ENCODE data around the gene MSANTD2.
A peak's percentile ranks its signal among the peaks of the same experiment; 100 is the strongest.

The MSANTD2 gene

DNA sequence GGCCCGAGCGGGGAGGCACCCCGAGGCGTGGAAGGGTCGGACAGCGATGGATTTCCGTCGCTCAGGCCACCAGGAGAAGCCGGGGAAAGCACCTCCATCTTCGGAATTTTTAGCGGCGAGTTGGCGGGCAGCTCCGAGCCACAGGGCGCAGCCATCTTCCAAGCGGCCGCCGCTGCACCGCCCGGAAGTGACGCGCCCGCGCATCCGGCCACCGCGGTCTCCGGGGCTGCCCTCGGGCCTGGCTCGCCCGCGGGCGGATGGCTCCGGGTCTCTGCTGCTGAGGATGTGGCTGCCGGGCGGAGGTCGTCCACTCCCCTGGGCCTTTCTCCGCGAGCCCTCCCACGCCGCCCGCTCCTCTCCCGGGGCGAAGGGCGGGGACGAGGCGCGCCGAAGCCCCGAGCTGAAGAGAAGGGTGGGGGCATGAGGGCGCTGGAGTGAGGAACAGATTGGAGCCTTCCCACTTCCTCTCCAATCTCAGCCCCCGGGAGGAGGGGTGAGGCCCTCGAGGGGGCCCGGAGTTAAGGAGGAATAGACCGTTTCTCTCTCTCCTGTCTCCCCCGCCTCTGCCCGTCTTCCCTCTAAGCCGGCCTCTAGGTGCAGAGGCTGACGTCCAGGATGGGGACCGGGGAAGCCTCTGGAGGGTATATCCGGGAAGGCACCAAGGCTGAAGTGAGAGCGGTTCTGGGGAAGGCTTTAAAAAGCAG lies at the start of gene MSANTD2:
TSS of gene MSANTD2 (minus strand) at position 181 of the 704 bp plus-strand sequence. CDS start at position 155, 26 bp downstream.
- peak; percentile 93 for DNase-seq (ENCODE audit: low spot score)

GRCh38 chr11:124846070-124846673 lies 46.0 kb upstream of the MSANTD2 start:
- DNase-seq (ENCODE audit: low spot score) = no peak

DNA sequence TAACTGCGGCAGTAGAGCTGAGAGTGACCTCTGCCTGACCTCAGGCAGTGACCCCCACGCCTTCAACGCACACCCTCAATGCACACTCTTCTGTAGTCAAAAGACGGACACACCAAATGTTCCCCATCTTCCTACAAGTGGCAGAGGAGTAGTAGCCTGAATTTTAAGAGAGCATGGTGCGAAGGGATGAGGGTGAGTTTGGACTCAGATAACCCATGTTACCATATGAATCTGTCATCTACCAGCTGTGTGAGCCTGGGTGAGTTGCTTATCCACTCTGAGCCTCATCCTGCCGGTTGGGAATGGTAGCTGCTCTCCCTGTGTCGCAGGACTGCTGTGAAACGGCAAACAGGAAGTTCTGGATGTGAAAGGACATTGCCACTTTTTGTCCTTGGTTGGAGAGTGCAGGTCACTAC lies 44.5 kb upstream of the MSANTD2 start:
- no peak for DNase-seq (ENCODE audit: low spot score)

- no peak for DNase-seq (ENCODE audit: low spot score)
Observed at GRCh38 chr11:124843616-124843910, 43.4 kb upstream of the MSANTD2 start.

DNA sequence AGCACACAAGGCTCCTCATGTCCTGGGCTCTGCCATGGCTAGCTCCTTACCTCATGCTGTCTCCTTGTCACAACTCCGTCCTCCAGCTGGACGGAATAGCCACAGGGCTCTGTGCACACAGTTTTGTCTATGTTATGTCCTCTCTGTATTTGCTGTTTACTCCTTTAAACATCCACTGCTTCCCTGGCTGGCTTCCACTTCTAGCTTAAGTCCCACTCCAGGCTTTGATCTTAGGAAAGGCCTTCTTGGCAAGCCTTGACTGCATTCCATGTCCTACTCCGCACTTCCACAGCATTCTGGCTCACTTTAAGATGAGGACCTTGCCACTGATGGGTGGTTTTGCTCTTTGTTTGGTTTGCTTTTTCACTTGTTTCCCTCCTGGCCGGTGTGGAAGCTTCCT lies 42.1 kb upstream of the MSANTD2 start:
- no peak for DNase-seq (ENCODE audit: low spot score)

- no peak for DNase-seq (ENCODE audit: low spot score)
Observed at GRCh38 chr11:124841840-124842239, 41.6 kb upstream of the MSANTD2 start.

- no peak for DNase-seq (ENCODE audit: low spot score)
Observed at GRCh38 chr11:124841201-124841600, 41.0 kb upstream of the MSANTD2 start.

DNA sequence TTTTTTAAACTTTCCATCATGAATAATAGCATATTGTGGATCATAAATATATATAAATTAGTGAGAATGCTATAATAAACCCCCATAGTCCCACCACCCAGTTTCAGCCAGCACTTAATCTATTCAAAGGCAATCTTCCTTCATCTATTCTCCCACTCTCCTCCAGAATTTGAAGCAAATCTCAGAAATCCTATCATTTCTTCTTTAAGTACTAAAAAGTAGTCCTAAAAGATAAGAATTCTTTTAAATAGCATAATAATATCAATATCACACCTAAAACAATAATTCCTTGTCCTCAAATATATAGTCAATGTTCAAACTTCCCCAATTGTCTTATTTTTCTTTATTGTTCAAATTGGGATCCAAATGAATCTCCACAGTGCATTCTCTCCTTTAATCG lies 40.5 kb upstream of the MSANTD2 start:
- DNase-seq (ENCODE audit: low spot score) = no peak

- DNase-seq (ENCODE audit: low spot score) = no peak
Observed at GRCh38 chr11:124839972-124840621, 39.9 kb upstream of the MSANTD2 start.

DNA sequence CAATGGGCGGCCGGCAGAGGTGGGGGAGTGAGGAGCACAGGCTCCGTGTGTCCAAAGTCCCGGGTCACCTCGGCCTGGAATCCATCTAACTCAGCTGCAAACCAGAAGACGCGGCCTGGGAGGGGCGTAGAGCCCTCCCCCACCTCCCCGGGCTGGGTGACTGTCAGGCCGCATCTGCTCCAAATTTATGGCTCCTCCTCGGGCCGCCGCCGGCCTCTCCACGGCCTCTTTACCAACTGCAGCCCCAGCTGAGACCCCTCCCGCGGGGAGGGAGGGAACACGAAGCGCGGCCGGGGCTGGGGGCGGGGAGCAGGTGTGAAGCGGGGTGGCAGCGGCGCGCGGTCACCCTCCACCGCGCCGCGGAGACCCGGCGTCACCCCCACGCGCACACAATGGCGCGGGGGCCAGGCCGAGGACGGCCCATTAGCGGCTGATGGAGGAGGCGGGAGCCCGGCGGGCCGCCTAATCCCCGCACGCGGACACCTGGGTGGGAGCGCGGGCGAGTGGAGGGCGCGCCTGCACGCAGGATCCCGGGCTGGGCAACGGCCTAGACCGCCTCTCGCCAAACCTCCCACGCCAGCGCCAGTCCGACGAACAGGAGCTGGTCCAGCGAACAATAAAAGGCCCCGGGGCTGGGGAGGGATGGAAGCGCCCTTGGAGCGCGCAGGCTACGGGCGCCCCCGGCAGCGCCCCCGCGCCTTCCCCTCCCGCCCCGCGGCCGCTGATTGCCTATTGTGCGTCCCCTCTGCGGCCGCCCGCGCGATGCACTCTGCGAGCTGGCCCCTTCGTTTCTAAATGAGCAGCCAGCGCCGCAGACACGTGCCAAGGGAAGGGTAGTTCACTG lies 39.1 kb upstream of the MSANTD2 start:
- DNase-seq (ENCODE audit: low spot score) = peak; percentile 38

- no peak for DNase-seq (ENCODE audit: low spot score)
Observed at GRCh38 chr11:124838805-124839127, 38.6 kb upstream of the MSANTD2 start.

DNA sequence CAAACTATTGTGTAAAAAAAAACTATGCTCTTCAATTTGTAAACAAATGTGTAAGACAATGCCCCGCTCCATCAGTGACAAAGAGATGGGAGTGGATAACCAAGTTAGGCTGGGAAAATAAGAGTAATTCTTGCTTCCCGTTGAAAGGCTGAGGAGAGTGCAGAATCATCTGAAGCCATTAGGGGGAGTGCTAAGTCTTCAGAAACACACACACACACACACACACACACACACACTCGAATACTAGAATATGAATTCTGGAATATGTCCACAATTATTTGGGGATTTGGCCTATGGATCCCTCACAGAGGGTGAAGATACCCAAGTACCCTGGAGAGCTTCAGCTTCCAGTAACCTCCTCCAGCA lies 37.3 kb upstream of the MSANTD2 start:
- peak; percentile 77 for DNase-seq (ENCODE audit: low spot score)

DNA sequence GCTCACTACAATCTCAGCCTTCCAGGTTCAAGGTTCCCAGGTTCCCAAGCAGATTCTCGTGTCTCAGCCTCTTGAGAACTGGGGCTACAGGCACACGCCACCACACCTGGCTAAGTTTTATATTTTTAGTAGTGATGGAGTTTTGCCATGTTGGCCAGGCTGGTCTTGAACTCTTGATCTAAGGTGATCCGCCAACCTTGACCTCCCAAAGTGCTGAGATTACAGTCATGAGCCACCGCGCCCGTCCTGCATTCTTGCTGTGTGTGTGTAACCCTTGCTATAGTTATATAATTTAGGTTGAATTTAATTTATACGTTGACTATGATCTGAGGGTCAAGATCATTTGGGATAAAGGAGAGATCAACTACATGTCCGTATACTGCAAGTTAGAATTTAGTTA lies 35.7 kb upstream of the MSANTD2 start:
- DNase-seq (ENCODE audit: low spot score) = no peak

DNA sequence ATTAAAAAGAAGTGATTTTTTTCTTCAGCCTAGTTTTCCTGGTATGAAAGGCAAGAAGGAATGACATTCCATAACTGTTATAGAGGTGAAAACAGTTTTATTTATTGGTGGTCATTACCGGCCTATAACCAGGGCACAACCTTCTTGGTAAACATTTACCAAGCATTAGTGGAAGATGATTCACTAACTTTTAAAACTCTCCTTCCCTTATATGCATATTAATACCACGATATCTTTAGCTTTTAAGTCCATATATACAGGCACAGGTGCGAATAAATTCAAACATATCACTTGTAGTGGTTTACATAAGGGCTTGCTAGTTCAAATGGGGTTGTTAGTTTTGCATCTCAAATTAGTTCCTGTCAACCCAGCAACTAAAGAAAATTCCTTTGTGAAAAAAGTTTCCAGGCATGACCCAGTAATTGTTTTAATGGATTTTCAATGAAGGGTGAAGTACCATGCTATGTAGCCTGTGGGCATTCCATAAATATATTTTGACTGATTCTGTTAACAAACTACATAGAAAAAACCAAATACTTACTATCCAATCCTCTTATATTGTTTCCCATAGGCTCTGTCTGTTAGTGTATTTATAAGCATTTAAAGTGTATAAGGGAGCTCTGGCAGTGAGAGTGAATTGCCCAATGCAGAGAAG lies 34.4 kb upstream of the MSANTD2 start:
- DNase-seq (ENCODE audit: low spot score) = no peak

DNA sequence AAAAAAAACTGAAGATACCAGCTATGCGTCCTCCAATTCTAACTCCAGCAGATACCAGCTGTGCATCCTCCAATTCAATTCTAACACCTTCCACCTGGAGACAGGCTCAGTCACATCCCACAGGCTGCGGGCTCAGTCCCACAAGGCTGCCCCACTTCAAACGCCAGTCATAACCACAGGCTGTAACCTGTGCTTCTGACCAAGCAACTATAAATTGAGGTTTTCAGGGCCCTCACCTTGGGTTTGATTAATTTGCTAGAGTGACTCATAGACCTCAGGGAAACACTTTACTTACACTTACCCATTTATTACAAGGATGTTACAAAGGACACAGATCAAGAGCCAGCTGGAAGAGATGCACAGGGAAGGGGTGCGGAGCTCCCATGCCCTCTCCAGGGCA lies 32.4 kb upstream of the MSANTD2 start:
- DNase-seq (ENCODE audit: low spot score) = no peak

- no peak for DNase-seq (ENCODE audit: low spot score)
Observed at GRCh38 chr11:124831897-124832296, 31.7 kb upstream of the MSANTD2 start.

DNA sequence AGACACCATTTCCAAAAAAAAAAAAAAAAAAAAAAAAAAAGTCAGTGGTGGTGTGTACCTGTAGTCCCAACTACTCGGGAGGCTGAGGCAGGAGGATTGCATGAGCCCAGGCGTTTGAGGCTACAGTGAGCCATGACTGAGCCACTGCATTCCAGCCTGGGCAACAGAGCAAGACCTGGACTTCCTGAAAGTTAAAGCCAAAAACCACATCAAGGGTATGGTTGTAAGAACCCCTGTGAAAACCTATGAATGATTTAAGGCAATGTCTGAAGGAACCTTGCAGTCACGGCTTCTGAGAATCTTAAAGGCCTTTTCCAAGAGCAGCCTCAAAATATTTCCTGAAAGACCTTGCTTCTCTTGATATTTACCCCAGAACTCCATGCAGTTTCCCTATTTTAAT lies 30.5 kb upstream of the MSANTD2 start:
- no peak for DNase-seq (ENCODE audit: low spot score)

GRCh38 chr11:124829986-124830385 lies 29.8 kb upstream of the MSANTD2 start:
- DNase-seq (ENCODE audit: low spot score) = no peak

GRCh38 chr11:124825876-124826275 lies 25.7 kb upstream of the MSANTD2 start:
- DNase-seq (ENCODE audit: low spot score) = no peak

GRCh38 chr11:124823512-124824376 lies 23.5 kb upstream of the MSANTD2 start:
- no peak for DNase-seq (ENCODE audit: low spot score)

DNA sequence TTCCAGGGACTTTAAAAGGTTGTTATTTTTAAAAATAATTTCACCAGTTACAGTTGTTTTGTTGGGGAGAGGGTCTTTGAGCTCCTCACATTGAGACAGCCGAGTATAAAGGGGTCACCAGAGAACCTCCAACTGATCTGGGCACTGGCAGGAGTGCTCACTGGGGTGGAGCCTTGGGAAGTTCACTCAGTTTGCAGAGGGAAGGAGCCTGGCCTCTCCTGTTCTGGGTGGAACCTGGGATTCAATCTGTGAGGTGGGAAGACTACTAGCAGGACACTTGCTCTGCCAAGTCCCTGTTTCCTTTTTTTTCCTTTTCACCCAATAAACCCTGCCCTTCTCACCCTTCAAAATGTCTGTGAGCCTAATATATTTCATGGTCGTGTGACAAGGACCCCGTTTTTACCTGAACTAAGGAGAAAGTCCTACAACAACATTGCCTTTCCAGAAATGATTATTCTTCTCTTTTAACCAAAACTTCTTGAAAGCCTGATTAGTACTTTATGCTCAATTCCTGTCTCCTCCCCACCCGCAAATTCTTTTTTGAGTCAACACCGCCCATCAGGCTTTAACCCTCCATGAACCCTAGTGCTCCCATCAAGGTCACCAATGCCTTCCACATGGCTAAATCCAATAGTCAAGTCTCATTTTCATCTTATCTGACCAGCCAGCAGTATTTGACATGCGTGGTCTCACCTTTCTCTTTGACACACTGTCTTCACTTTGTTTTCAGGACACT lies 22.0 kb upstream of the MSANTD2 start:
- no peak for DNase-seq (ENCODE audit: low spot score)

Data from GM03348 (cell line).